ENCODE results near the gene ISM2. TPM values are rescaled to one million over a fixed set of nuclear protein-coding genes. Genes with fewer than 3 reads are reported as not detected.

The ISM2 gene
- total and polyA plus RNA-seq, 9 of the 15 experiments (the other 6 are each of a cell fraction or from before 2014, with no cell fraction given), result 0.08 to 0.11 TPM; not detected in 7

GRCh38 chr14:77439861-77440260, 58.8 kb downstream of the ISM2 start:
- Histone ChIP-seq H3K79me2 (ENCODE audit: control insufficient read depth, insufficient read depth, low read length) (no peaks in the 10 kb centered on the region), H3K36me3 (ENCODE audit: control insufficient read depth, insufficient read depth, low read length) (peaks cover 26% of the 10 kb centered on the region; the same call in 2 of the 3 replicates), H3K9me3 (replicated peaks; ENCODE audit: control insufficient read depth, insufficient read depth, low read depth, low read length) (no peaks in the 10 kb centered on the region), H3K4me2 (ENCODE audit: insufficient read depth, low read length) (no peak overlapping the region), H3K9me1 (ENCODE audit: control insufficient read depth, insufficient read depth, low read length) (no peaks in the 10 kb centered on the region), H3K27me3 (ENCODE audit: control insufficient read depth in 2 of 2, insufficient read depth in 2 of 2, low read length in 2 of 2) (no peaks in the 10 kb centered on the region), H4K20me1 (replicated peaks; ENCODE audit: control insufficient read depth, insufficient read depth, low read length) (no peaks in the 10 kb centered on the region), H3K27ac (ENCODE audit: extremely low read depth, low read depth, low read length) (no peak overlapping the region), H3K9ac (ENCODE audit: insufficient read depth in 1 of 2, low read depth in 2 of 2, low read length in 2 of 2) (no peak overlapping the region), H2AFZ (ENCODE audit: low read depth, low read length) (no peak overlapping the region), H3K4me1 (replicated peaks in 1 of 2; ENCODE audit: control insufficient read depth in 2 of 2, insufficient read depth in 2 of 2, low read length in 2 of 2) (no peaks in the 10 kb centered on the region), H3K4me3 (no peak overlapping the region)
- in situ Hi-C loops (cut with MboI) (no loop called here), intact Hi-C loops (cut with micrococcal nuclease) (no loop called here)
- DNase-seq (ENCODE audit: extremely low read depth in 1 of 4, low spot score in 3 of 4) (no peak), FAIRE-seq (no peak), ATAC-seq (no peak)
- WGBS (ENCODE audit: insufficient coverage, low coverage, missing lambda C conversion rate), result 92% methylated on average over 4 of the region's 4 CpGs
- POLR2A ChIA-PET, result no interaction called here
- no TSS peak for BruUV-seq (replicated peaks)
- CTCF ChIA-PET (ENCODE audit: low intra/inter-chr PET ratio), result no interaction called here
- peak; percentile 23; the same call in 1 of the 2 replicates for TF ChIP-seq ZNF121 (CRISPR knock-in tag; conservative IDR thresholded peaks at IDR 0.05)
- TF ChIP-seq ZNF57 (CRISPR knock-in tag; IDR thresholded peaks at IDR 0.05), result no peak

GRCh38 chr14:77438596-77438995, 60.0 kb downstream of the ISM2 start:
- no peaks in the 10 kb centered on the region for H3K79me2 ChIP-seq (ENCODE audit: control insufficient read depth, insufficient read depth, low read length)
- no peaks in the 10 kb centered on the region for H3K4me1 ChIP-seq (replicated peaks in 1 of 2; ENCODE audit: control insufficient read depth in 2 of 2, insufficient read depth in 2 of 2, low read length in 2 of 2)
- H4K20me1 ChIP-seq (replicated peaks; ENCODE audit: control insufficient read depth, insufficient read depth, low read length), result no peaks in the 10 kb centered on the region
- H3K4me3 ChIP-seq, result no peak overlapping the region
- no peak overlapping the region for H3K4me2 ChIP-seq (ENCODE audit: insufficient read depth, low read length)
- CTCF ChIA-PET (ENCODE audit: low intra/inter-chr PET ratio), result no interaction called here
- DNase-seq (ENCODE audit: extremely low read depth in 1 of 4, low spot score in 3 of 4) (no peak), ATAC-seq (no peak), FAIRE-seq (no peak)
- H2AFZ ChIP-seq (ENCODE audit: low read depth, low read length), result no peak overlapping the region
- H3K27me3 ChIP-seq (ENCODE audit: control insufficient read depth in 2 of 2, insufficient read depth in 2 of 2, low read length in 2 of 2), result no peaks in the 10 kb centered on the region
- no peak overlapping the region for H3K27ac ChIP-seq (ENCODE audit: extremely low read depth, low read depth, low read length)
- 92% methylated on average over 1 of the region's 1 CpG for WGBS (ENCODE audit: insufficient coverage, low coverage, missing lambda C conversion rate)
- H3K9me3 ChIP-seq (replicated peaks; ENCODE audit: control insufficient read depth, insufficient read depth, low read depth, low read length), result no peaks in the 10 kb centered on the region
- no TSS peak for BruUV-seq (replicated peaks)
- H3K36me3 ChIP-seq (ENCODE audit: control insufficient read depth, insufficient read depth, low read length), result peaks cover 27% of the 10 kb centered on the region; the same call in 2 of the 3 replicates
- in situ Hi-C loops (cut with MboI), result no loop called here
- intact Hi-C loops (cut with micrococcal nuclease), result no loop called here
- H3K9me1 ChIP-seq (ENCODE audit: control insufficient read depth, insufficient read depth, low read length), result no peaks in the 10 kb centered on the region
- POLR2A ChIA-PET, result interaction anchor here (1.1 kb wide), 1 partner anchor 118 kb away, joined by 3 read pairs; the partner anchor contains the start of genes GSTZ1 and POMT2
- H3K9ac ChIP-seq (ENCODE audit: insufficient read depth in 1 of 2, low read depth in 2 of 2, low read length in 2 of 2), result no peak overlapping the region
- TF ChIP-seq SNRNP70 (optimal IDR thresholded peaks at IDR 0.05; ENCODE audit: low read depth, low read length) (no peak), ZNF316 (IDR thresholded peaks at IDR 0.05) (no peak), ZBTB11 (CRISPR knock-in tag; IDR thresholded peaks at IDR 0.05) (no peak), CAMTA2 (CRISPR knock-in tag; conservative IDR thresholded peaks at IDR 0.05) (no peak), ARID4B (CRISPR knock-in tag; IDR thresholded peaks at IDR 0.05) (no peak), RHOXF2B (CRISPR knock-in tag; conservative IDR thresholded peaks at IDR 0.05) (no peak), ZNF384 (IDR thresholded peaks at IDR 0.05; ENCODE audit: low read depth, low read length) (no peak)
